CD4-positive, CD25-positive, alpha-beta regulatory T cell (primary cell): ENCODE measurements around the gene DHRSX. TPM values are rescaled to one million over a fixed set of nuclear protein-coding genes. Genes with fewer than 3 reads are reported as not detected.

Experiments used
- ATAC-seq, 2 donors: fragments of 150-1000 bp; cut with Tn5 transposase; one replicate each; pipeline ENCODE4 v1.10.0; 2021; ENCODE audit warnings: low read depth in 2 of 2, moderate number of reproducible peaks in 2 of 2, moderate library complexity in 1 of 2
- DNase-seq, 3 donors: peaks; one replicate each; pipeline versions ENCODE4 v3.0.0 to v3.0.0-alpha.2; 2012 to 2022; ENCODE audit warnings: mixed read lengths in 1 of 3
- H3K27ac ChIP-seq: one replicate; pipeline ENCODE4 v1.7.0; 2013; ENCODE audit warnings: mild to moderate bottlenecking, low read length; ENCODE audit not compliant: insufficient read depth, poor library complexity, severe bottlenecking
- H3K27me3 ChIP-seq: one replicate; pipeline ENCODE4 v1.7.0; 2013; ENCODE audit warnings: low read length; ENCODE audit not compliant: control insufficient read depth, insufficient read depth
- H3K36me3 ChIP-seq: one replicate; pipeline ENCODE4 v1.7.0; 2013; ENCODE audit warnings: mild to moderate bottlenecking, low read length, moderate library complexity; ENCODE audit not compliant: control insufficient read depth, insufficient read depth
- H3K4me1 ChIP-seq: 2 replicates; pipeline ENCODE4 v1.7.0; 2013; ENCODE audit warnings: mild to moderate bottlenecking, low read length; ENCODE audit not compliant: insufficient read depth, control insufficient read depth, poor library complexity, severe bottlenecking
- H3K4me3 ChIP-seq: one replicate; pipeline ENCODE4 v1.7.0; 2013; ENCODE audit warnings: low read depth, mild to moderate bottlenecking, low read length, moderate library complexity
- H3K9me3 ChIP-seq, 2 experiments: 1 replicate in 1 of 2; 2 replicates in 1 of 2; pipeline ENCODE4 v1.7.0; 2013; ENCODE audit warnings: low read length in 2 of 2, mild to moderate bottlenecking in 1 of 2, moderate library complexity in 1 of 2; ENCODE audit not compliant: control insufficient read depth in 2 of 2
- H3K27ac Mint-ChIP-seq, 3 donors: one replicate each; pipeline ENCODE4 v1.8.0; 2020 to 2022; ENCODE audit warnings: mild to moderate bottlenecking in 3 of 3, mixed read lengths in 3 of 3, moderate library complexity in 2 of 3
- H3K27me3 Mint-ChIP-seq: one replicate; pipeline ENCODE4 v1.8.0; 2022; ENCODE audit warnings: mild to moderate bottlenecking, mixed read lengths
- H3K36me3 Mint-ChIP-seq: one replicate; pipeline ENCODE4 v1.8.0; 2020; ENCODE audit warnings: mixed read lengths
- H3K4me1 Mint-ChIP-seq, 4 donors: one replicate each; pipeline ENCODE4 v1.8.0; 2020 to 2022; ENCODE audit warnings: mixed read lengths in 4 of 4, mild to moderate bottlenecking in 1 of 4
- H3K4me3 Mint-ChIP-seq, 4 donors: one replicate each; pipeline ENCODE4 v1.8.0; 2020 to 2022; ENCODE audit warnings: mild to moderate bottlenecking in 4 of 4, mixed read lengths in 4 of 4, moderate library complexity in 3 of 4
- H3K9me3 Mint-ChIP-seq, 7 donors: one replicate each; pipeline ENCODE4 v1.8.0; 2020 to 2022; ENCODE audit warnings: mixed read lengths in 7 of 7, mild to moderate bottlenecking in 3 of 7, moderate library complexity in 2 of 7
- polyA plus RNA-seq, 4 donors: library from polyadenylated mRNA; unstranded; fragments of 300-500 nt; fragmentation: Illumina TruSeq; gene quantifications; one replicate each; pipeline ENCODE4 v1.2.3, GENCODE V29; 2021
- total RNA-seq: library from RNA; stranded (reverse); gene quantifications from one replicate; pipeline ENCODE4 v1.2.3, GENCODE V29; 2022

The DHRSX gene
- total and polyA plus RNA-seq, 5 donors from 2014 or later: 16.5 to 21.8 (median 18.4) TPM

GRCh38 chrX:2376166-2376565, 124.6 kb downstream of the DHRSX start:
- H3K4me1 Mint-ChIP-seq: peaks cover 10 to 36% (median 13%) of the 10 kb centered on the region in 4 donors
- peaks cover 0 to 3% (median 0%) of the 10 kb centered on the region in 7 donors for H3K9me3 Mint-ChIP-seq
- peaks cover 40% of the 10 kb centered on the region for H3K36me3 Mint-ChIP-seq

GRCh38 chrX:2374086-2374485, 126.7 kb downstream of the DHRSX start:
- no peaks in the 10 kb centered on the region for H3K9me3 ChIP-seq
- no peak overlapping the region for H3K27ac ChIP-seq
- no peaks in the 10 kb centered on the region for H3K27me3 Mint-ChIP-seq
- DNase-seq: no peak
- H3K4me3 ChIP-seq: peak overlapping the region; percentile 15
- H3K4me1 Mint-ChIP-seq: peaks cover 10 to 36% (median 13%) of the 10 kb centered on the region in 4 donors
- H3K36me3 Mint-ChIP-seq: peaks cover 40% of the 10 kb centered on the region
- H3K27me3 ChIP-seq: no peaks in the 10 kb centered on the region
- peaks cover 8% of the 10 kb centered on the region for H3K4me1 ChIP-seq
- no peak overlapping the region for H3K4me3 Mint-ChIP-seq
- H3K27ac Mint-ChIP-seq: peak overlapping the region in 2 of 3 donors; percentile 20 to 72
- ATAC-seq: no peak
- peaks cover 0 to 3% (median 0%) of the 10 kb centered on the region in 7 donors for H3K9me3 Mint-ChIP-seq
- no peaks in the 10 kb centered on the region for H3K36me3 ChIP-seq

More at GRCh38 chrX:2376166-2376565, 124.6 kb downstream of the DHRSX start:
- Histone ChIP-seq H3K4me1 (peaks cover 8% of the 10 kb centered on the region), H3K9me3 (no peaks in the 10 kb centered on the region), H3K4me3 (no peak overlapping the region), H3K27me3 (no peaks in the 10 kb centered on the region), H3K36me3 (no peaks in the 10 kb centered on the region), H3K27ac (no peak overlapping the region)
- DNase-seq: peak in 1 of 3 donors; percentile 37
- Mint-ChIP-seq H3K27ac (peak overlapping the region in 1 of 3 donors; percentile 37), H3K4me3 (no peak overlapping the region), H3K27me3 (no peaks in the 10 kb centered on the region)
- ATAC-seq: no peak

- Histone ChIP-seq H3K36me3 (no peaks in the 10 kb centered on the region), H3K9me3 (no peaks in the 10 kb centered on the region), H3K27ac (no peak overlapping the region), H3K27me3 (no peaks in the 10 kb centered on the region), H3K4me1 (peaks cover 8% of the 10 kb centered on the region), H3K4me3 (peak overlapping the region; percentile 15)
- Mint-ChIP-seq H3K27me3 (no peaks in the 10 kb centered on the region), H3K36me3 (peaks cover 41% of the 10 kb centered on the region), H3K4me3 (peak overlapping the region in 1 of 4 donors; percentile 39), H3K4me1 (peaks cover 10 to 36% (median 12%) of the 10 kb centered on the region in 4 donors), H3K27ac (peak overlapping the region in 2 of 3 donors; percentile 72 to 94), H3K9me3 (peaks cover 0 to 3% (median 0%) of the 10 kb centered on the region in 7 donors)
- ATAC-seq (peak in 1 of 2 donors; percentile 44), DNase-seq (peak in 1 of 3 donors; percentile 55)
These were observed 127.2 kb downstream of the DHRSX start for GRCh38 chrX:2373615-2374014.

GRCh38 chrX:2371026-2371711, 129.6 kb downstream of the DHRSX start:
- Histone ChIP-seq H3K27ac (no peak overlapping the region), H3K4me3 (no peak overlapping the region), H3K4me1 (peaks cover 8% of the 10 kb centered on the region), H3K27me3 (no peaks in the 10 kb centered on the region), H3K9me3 (no peaks in the 10 kb centered on the region), H3K36me3 (no peaks in the 10 kb centered on the region)
- DNase-seq (no peak), ATAC-seq (no peak)
- Mint-ChIP-seq H3K36me3 (peaks cover 26% of the 10 kb centered on the region), H3K4me3 (peak overlapping the region in 1 of 4 donors; percentile 48), H3K4me1 (peaks cover 4 to 31% (median 11%) of the 10 kb centered on the region in 4 donors), H3K27ac (no peak overlapping the region), H3K9me3 (peaks cover 0 to 3% (median 0%) of the 10 kb centered on the region in 7 donors), H3K27me3 (no peaks in the 10 kb centered on the region)

- no peak overlapping the region for H3K4me3 Mint-ChIP-seq
These were observed 130.3 kb downstream of the DHRSX start for GRCh38 chrX:2370456-2370855.

GRCh38 chrX:2369206-2369605, 131.6 kb downstream of the DHRSX start:
- peaks cover 6 to 22% (median 11%) of the 10 kb centered on the region in 4 donors for H3K4me1 Mint-ChIP-seq
- no peaks in the 10 kb centered on the region for H3K27me3 Mint-ChIP-seq
- Histone ChIP-seq H3K27me3 (no peaks in the 10 kb centered on the region), H3K27ac (no peak overlapping the region), H3K4me1 (peaks cover 8% of the 10 kb centered on the region), H3K36me3 (no peaks in the 10 kb centered on the region), H3K9me3 (no peaks in the 10 kb centered on the region), H3K4me3 (no peak overlapping the region)
- no peak for ATAC-seq
- DNase-seq: no peak
- no peak overlapping the region for H3K27ac Mint-ChIP-seq
- no peak overlapping the region for H3K4me3 Mint-ChIP-seq
- H3K36me3 Mint-ChIP-seq: peaks cover 22% of the 10 kb centered on the region
- peaks cover 0 to 9% (median 2%) of the 10 kb centered on the region in 7 donors for H3K9me3 Mint-ChIP-seq

More at GRCh38 chrX:2370456-2370855, 130.3 kb downstream of the DHRSX start:
- H3K4me1 ChIP-seq: peaks cover 8% of the 10 kb centered on the region
- no peaks in the 10 kb centered on the region for H3K9me3 ChIP-seq
- no peak overlapping the region for H3K27ac ChIP-seq
- H3K4me1 Mint-ChIP-seq: peaks cover 6 to 26% (median 9%) of the 10 kb centered on the region in 4 donors
- no peak overlapping the region for H3K4me3 ChIP-seq
- H3K9me3 Mint-ChIP-seq: peaks cover 0 to 3% (median 0%) of the 10 kb centered on the region in 7 donors
- H3K27me3 Mint-ChIP-seq: no peaks in the 10 kb centered on the region
- DNase-seq (no peak), ATAC-seq (no peak)
- H3K36me3 Mint-ChIP-seq: peaks cover 22% of the 10 kb centered on the region
- H3K36me3 ChIP-seq: no peaks in the 10 kb centered on the region
- no peak overlapping the region for H3K27ac Mint-ChIP-seq
- no peaks in the 10 kb centered on the region for H3K27me3 ChIP-seq

- DNase-seq (no peak), ATAC-seq (no peak)
- H3K4me3 ChIP-seq: no peak overlapping the region
- Mint-ChIP-seq H3K27ac (no peak overlapping the region), H3K4me3 (no peak overlapping the region), H3K36me3 (peaks cover 4% of the 10 kb centered on the region), H3K9me3 (peaks cover 2 to 14% (median 8%) of the 10 kb centered on the region in 7 donors), H3K4me1 (peaks cover 24 to 41% (median 32%) of the 10 kb centered on the region in 4 donors), H3K27me3 (no peaks in the 10 kb centered on the region)
- H3K4me1 ChIP-seq: peaks cover 10% of the 10 kb centered on the region
- no peaks in the 10 kb centered on the region for H3K9me3 ChIP-seq
- H3K27ac ChIP-seq: no peak overlapping the region
- H3K36me3 ChIP-seq: no peaks in the 10 kb centered on the region
- no peaks in the 10 kb centered on the region for H3K27me3 ChIP-seq
These were observed 140.0 kb downstream of the DHRSX start for GRCh38 chrX:2360731-2361130.
